ENCODE data around the gene CIITA.

DNA sequence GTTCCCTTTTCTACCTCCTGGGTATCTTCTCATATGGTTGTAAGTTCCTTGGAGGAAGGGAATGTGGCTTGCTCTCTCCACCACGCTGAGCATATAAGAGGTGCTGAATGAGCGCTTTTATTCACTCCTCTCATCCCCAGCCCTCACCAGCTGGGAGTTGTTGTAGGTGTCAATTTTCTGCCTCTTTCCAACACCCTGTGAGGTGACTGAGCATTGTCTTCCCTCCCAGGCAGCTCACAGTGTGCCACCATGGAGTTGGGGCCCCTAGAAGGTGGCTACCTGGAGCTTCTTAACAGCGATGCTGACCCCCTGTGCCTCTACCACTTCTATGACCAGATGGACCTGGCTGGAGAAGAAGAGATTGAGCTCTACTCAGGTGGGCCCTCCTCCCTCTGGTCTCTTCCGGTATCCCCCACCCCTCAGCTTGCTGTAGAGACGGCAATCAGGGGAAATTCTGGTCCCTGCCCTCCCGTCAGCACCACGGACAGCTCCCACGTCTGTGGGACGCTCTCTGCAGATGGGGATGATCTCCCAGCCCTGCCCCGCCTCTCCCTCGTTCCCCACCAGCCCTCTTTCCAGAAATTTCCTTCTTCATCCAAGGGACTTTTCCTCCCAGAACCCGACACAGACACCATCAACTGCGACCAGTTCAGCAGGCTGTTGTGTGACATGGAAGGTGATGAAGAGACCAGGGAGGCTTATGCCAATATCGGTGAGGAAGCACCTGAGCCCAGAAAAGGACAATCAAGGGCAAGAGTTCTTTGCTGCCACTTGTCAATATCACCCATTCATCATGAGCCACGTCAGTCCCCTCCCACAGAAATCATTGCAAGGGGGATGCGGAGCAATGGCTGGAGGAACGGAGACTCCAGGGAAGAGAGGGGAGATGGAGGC lies 18.3 kb downstream of the CIITA start:
- TF ChIP-seq, protein P1, sequence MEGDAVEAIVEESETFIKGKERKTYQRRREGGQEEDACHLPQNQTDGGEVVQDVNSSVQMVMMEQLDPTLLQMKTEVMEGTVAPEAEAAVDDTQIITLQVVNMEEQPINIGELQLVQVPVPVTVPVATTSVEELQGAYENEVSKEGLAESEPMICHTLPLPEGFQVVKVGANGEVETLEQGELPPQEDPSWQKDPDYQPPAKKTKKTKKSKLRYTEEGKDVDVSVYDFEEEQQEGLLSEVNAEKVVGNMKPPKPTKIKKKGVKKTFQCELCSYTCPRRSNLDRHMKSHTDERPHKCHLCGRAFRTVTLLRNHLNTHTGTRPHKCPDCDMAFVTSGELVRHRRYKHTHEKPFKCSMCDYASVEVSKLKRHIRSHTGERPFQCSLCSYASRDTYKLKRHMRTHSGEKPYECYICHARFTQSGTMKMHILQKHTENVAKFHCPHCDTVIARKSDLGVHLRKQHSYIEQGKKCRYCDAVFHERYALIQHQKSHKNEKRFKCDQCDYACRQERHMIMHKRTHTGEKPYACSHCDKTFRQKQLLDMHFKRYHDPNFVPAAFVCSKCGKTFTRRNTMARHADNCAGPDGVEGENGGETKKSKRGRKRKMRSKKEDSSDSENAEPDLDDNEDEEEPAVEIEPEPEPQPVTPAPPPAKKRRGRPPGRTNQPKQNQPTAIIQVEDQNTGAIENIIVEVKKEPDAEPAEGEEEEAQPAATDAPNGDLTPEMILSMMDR (IDR thresholded peaks at IDR 0.05), result no peak
- TF ChIP-seq POLR2A (IDR thresholded peaks at IDR 0.05), result no peak

All from adrenal gland (tissue), 5 donors.